Dedifferentiated amniotic fluid mesenchymal stem cell (primary cell): ENCODE results near the gene CENPS.
"Not testable (repeated sequence)": the region's sequence is repeated elsewhere in the genome, so short reads cannot be mapped to it uniquely, and the experiment has no call there.

Experiments used
- DNase-seq: peaks from one replicate; pipeline ENCODE4 v3.0.0-alpha.2; 2016; ENCODE audit errors: extremely low spot score

The CENPS gene

GRCh38 chr1:10419351-10419750, 10.9 kb upstream of the CENPS start:
- no peak for DNase-seq

- DNase-seq = no peak
These were observed 8.6 kb upstream of the CENPS start for GRCh38 chr1:10421637-10422036.

GRCh38 chr1:10424034-10424433, 6.2 kb upstream of the CENPS start:
- no peak for DNase-seq

- no peak for DNase-seq
These were observed 5.6 kb upstream of the CENPS start for GRCh38 chr1:10424651-10425050.

- DNase-seq = not testable (repeated sequence)
These were observed 4.3 kb upstream of the CENPS start for GRCh38 chr1:10425826-10426534.

GRCh38 chr1:10426535-10426848, 3.7 kb upstream of the CENPS start:
- not testable (repeated sequence) for DNase-seq

- no peak for DNase-seq
These were observed 1.2 kb upstream of the CENPS start for GRCh38 chr1:10428984-10429383.

- no peak for DNase-seq
These were observed 391 bp upstream of the CENPS start for GRCh38 chr1:10429868-10430215.

- no peak for DNase-seq
These were observed 967 bp downstream of the CENPS start for GRCh38 chr1:10431070-10431730.

- DNase-seq = no peak
These were observed 2.9 kb downstream of the CENPS start for GRCh38 chr1:10432910-10433700.

GRCh38 chr1:10433790-10434189, 3.6 kb downstream of the CENPS start:
- DNase-seq = no peak

- DNase-seq = no peak
These were observed 4.4 kb downstream of the CENPS start for GRCh38 chr1:10434590-10434989.

GRCh38 chr1:10437052-10437451, 6.8 kb downstream of the CENPS start:
- DNase-seq = no peak

- no peak for DNase-seq
These were observed 8.5 kb downstream of the CENPS start for GRCh38 chr1:10438677-10439163.

GRCh38 chr1:10440305-10440704, 10.1 kb downstream of the CENPS start:
- no peak for DNase-seq

- DNase-seq = no peak
These were observed 10.6 kb downstream of the CENPS start for GRCh38 chr1:10440794-10441193.

GRCh38 chr1:10444248-10444647, 14.0 kb downstream of the CENPS start:
- DNase-seq = no peak

- DNase-seq = no peak
These were observed 14.7 kb downstream of the CENPS start for GRCh38 chr1:10444795-10445397.

- DNase-seq = no peak
These were observed 16.7 kb downstream of the CENPS start for GRCh38 chr1:10446790-10447422.

- no peak for DNase-seq
These were observed 19.5 kb downstream of the CENPS start, which contains the start of gene CORT for GRCh38 chr1:10449751-10450150. CORT (plus strand) TSS chr1:10450031; CDS start chr1:10450224, 193 bp downstream.

GRCh38 chr1:10450156-10450814, 20.1 kb downstream of the CENPS start:
- no peak for DNase-seq
